Neuronal stem cell (in vitro differentiated cells): ENCODE data around the gene RNASE13.
"Not testable (repeated sequence)": the region's sequence is repeated elsewhere in the genome, so short reads cannot be mapped to it uniquely, and the experiment has no call there.

ENCODE experiments used
- DNase-seq: peaks from one replicate; pipeline ENCODE4 v3.0.0-alpha.2; 2013; ENCODE audit warnings: low spot score
- H2AFZ ChIP-seq: one replicate; pipeline ENCODE4 v1.6.1; 2013; ENCODE audit warnings: mild to moderate bottlenecking, low read length, inconsistent platforms
- H2AK5ac ChIP-seq: 2 replicates; pipeline ENCODE4 v1.6.1; 2013; ENCODE audit warnings: low read depth, mild to moderate bottlenecking, inconsistent platforms, low read length, moderate library complexity, mixed read lengths
- H2BK120ac ChIP-seq: 2 replicates; pipeline ENCODE4 v1.6.1; 2013; ENCODE audit warnings: low read depth, mild to moderate bottlenecking, inconsistent platforms, low read length, moderate library complexity, mixed read lengths
- H2BK12ac ChIP-seq: one replicate; pipeline ENCODE4 v1.6.1; 2013; ENCODE audit warnings: low read length, inconsistent platforms
- H2BK15ac ChIP-seq: 2 replicates; pipeline ENCODE4 v1.6.1; 2013; ENCODE audit warnings: mild to moderate bottlenecking, low read length, inconsistent platforms, mixed read lengths
- H2BK5ac ChIP-seq: one replicate; pipeline ENCODE4 v1.6.1; 2013; ENCODE audit warnings: inconsistent platforms, mild to moderate bottlenecking, low read length, moderate library complexity
- H3K14ac ChIP-seq: one replicate; pipeline ENCODE4 v1.6.1; 2013; ENCODE audit warnings: low read length, inconsistent platforms
- H3K18ac ChIP-seq: 2 replicates; pipeline ENCODE4 v1.6.1; 2013; ENCODE audit warnings: low read length, inconsistent platforms
- H3K23ac ChIP-seq: 2 replicates; pipeline ENCODE4 v1.6.1; 2013; ENCODE audit warnings: low read depth, mild to moderate bottlenecking, mixed read lengths, low read length, inconsistent platforms; ENCODE audit not compliant: poor library complexity
- H3K27ac ChIP-seq: replicated peaks from 3 replicates; pipeline ENCODE4 v1.5.1; 2013; ENCODE audit warnings: low read length, inconsistent platforms
- H3K27me3 ChIP-seq, 3 experiments: 2 replicates each; pipeline ENCODE4 v1.6.1; 2013; ENCODE audit warnings: low read length in 3 of 3, mild to moderate bottlenecking in 2 of 3, inconsistent platforms in 1 of 3, low read depth in 1 of 3, mixed read lengths in 1 of 3, moderate library complexity in 1 of 3; ENCODE audit not compliant: control insufficient read depth in 3 of 3, insufficient read depth in 3 of 3
- H3K36me3 ChIP-seq, 2 donors: replicated peaks in 1 of 2; 2 replicates each; pipeline ENCODE4 v1.6.1; 2013; ENCODE audit warnings: low read length in 2 of 2; ENCODE audit not compliant: control insufficient read depth in 2 of 2, insufficient read depth in 2 of 2
- H3K4ac ChIP-seq: 2 replicates; pipeline ENCODE4 v1.6.1; 2013; ENCODE audit warnings: inconsistent platforms, mild to moderate bottlenecking, low read length, moderate library complexity
- H3K4me1 ChIP-seq, 2 donors: 1 replicate in 1 of 2; 2 replicates in 1 of 2; pipeline ENCODE4 v1.6.1; 2013; ENCODE audit warnings: low read length in 2 of 2, low read depth in 1 of 2; ENCODE audit not compliant: control insufficient read depth in 2 of 2, insufficient read depth in 1 of 2
- H3K4me2 ChIP-seq: one replicate; pipeline ENCODE4 v1.6.1; 2013; ENCODE audit warnings: mild to moderate bottlenecking, low read length, inconsistent platforms; ENCODE audit not compliant: insufficient read depth, poor library complexity, severe bottlenecking
- H3K4me3 ChIP-seq, 2 donors: 2 replicates each; pipeline ENCODE4 v1.5.1; 2013; ENCODE audit warnings: low read length in 2 of 2, mild to moderate bottlenecking in 2 of 2, inconsistent platforms in 1 of 2, moderate library complexity in 1 of 2
- H3K79me1 ChIP-seq: one replicate; pipeline ENCODE4 v1.6.1; 2013; ENCODE audit warnings: low read depth, mild to moderate bottlenecking, inconsistent platforms, low read length, moderate library complexity
- H3K9ac ChIP-seq: one replicate; pipeline ENCODE4 v1.6.1; 2013; ENCODE audit warnings: mild to moderate bottlenecking, low read depth, low read length, inconsistent platforms; ENCODE audit not compliant: poor library complexity
- H3K9me3 ChIP-seq, 2 donors: replicated peaks in 1 of 2; 2 replicates each; pipeline versions ENCODE3 to v1.6.1; 2013; ENCODE audit warnings: low read length in 2 of 2, mild to moderate bottlenecking in 2 of 2, inconsistent platforms in 1 of 2, low read depth in 1 of 2, mixed read lengths in 1 of 2, moderate library complexity in 1 of 2; ENCODE audit not compliant: control insufficient read depth in 2 of 2, insufficient read depth in 1 of 2
- H4K8ac ChIP-seq: one replicate; pipeline ENCODE4 v1.6.1; 2013; ENCODE audit warnings: low read depth, mild to moderate bottlenecking, inconsistent platforms, low read length, moderate library complexity
- H4K91ac ChIP-seq: one replicate; pipeline ENCODE4 v1.6.1; 2013; ENCODE audit warnings: low read length, low read depth, mild to moderate bottlenecking, inconsistent platforms; ENCODE audit not compliant: poor library complexity
- WGBS, 2 donors: extraction: QIAGEN DNeasy Blood & Tissue Kit; methylation state at CpG; one replicate each; pipeline ENCODE4 v1.1.7; 2013; ENCODE audit warnings: missing lambda C conversion rate in 2 of 2, mixed read lengths in 1 of 2; ENCODE audit not compliant: insufficient read length in 2 of 2, insufficient replicate concordance in 1 of 2; ENCODE audit errors: extremely low coverage in 2 of 2; 5-methylcytosine and 5-hydroxymethylcytosine counted together

The RNASE13 gene

DNA sequence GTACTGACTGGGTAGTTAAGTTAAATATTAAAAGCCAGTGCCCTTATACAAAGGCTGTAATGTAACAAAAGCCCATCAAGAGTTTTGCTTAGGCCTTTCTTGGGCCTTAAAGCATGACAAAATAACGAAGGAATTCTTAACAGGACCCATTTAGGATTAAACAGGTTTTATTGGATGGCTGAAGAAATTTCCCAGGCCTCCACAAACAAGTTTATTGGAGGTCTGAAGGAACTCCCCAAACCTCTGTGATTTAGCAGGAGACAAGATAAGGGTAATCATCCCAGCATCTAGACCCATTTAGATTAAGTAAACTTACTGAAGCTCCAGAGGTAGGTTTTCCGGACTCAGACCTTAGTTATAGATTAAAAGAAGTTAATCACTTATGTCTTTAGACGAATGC lies 24.9 kb downstream of the RNASE13 start:
- not testable (repeated sequence) for H4K91ac ChIP-seq, H2BK120ac ChIP-seq, H3K9ac ChIP-seq, H3K79me1 ChIP-seq, H2AK5ac ChIP-seq, H3K14ac ChIP-seq, H3K36me3 ChIP-seq, H3K23ac ChIP-seq, H3K4me2 ChIP-seq, H3K18ac ChIP-seq, H2BK5ac ChIP-seq, H3K4ac ChIP-seq, H3K4me3 ChIP-seq, H2BK15ac ChIP-seq, H2BK12ac ChIP-seq, H3K4me1 ChIP-seq, H4K8ac ChIP-seq, H3K9me3 ChIP-seq, DNase-seq
- Histone ChIP-seq H3K27me3 (peaks cover 0 to 11% (median 0%) of the 10 kb centered on the region in 3 experiments), H2AFZ (peak overlapping the region; percentile 69), H3K27ac (peak overlapping the region; percentile 55)
- no CpG with 5 or more reads among the region's 3 CpGs for WGBS, 2 donors

DNA sequence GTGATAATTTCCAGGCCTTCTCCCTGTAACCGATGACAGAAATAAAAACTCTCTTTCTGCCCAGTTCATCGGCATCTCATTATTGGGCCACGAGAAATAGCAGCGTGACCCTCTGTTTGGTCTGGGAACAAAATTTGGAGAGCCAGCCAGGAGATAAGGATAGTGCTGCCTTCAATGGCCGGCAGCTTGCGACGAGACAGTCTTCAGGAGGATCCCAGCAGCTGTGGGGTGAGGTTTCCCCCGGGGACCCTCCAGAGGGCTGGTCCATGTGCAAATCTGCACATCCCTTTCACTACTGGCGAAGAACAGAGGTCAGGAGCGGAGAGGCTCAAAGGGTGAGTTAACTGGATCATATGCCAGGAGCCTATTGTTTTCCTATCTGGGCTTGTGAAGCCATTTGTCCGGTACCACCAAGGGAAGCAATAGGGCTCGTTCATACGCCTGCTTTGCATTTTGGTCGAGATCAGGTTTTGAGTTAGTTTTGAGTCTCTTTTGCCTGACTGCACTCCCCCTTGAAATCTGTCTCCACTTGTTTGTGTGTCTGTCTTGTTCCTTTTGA lies 30.7 kb downstream of the RNASE13 start:
- H3K23ac ChIP-seq, result no peak overlapping the region
- H3K14ac ChIP-seq, result no peak overlapping the region
- WGBS, 2 donors, result no CpG with 5 or more reads among the region's 14 CpGs
- H2BK12ac ChIP-seq, result no peak overlapping the region
- H3K9me3 ChIP-seq, result no peaks in the 10 kb centered on the region
- H3K4me2 ChIP-seq, result no peak overlapping the region
- H3K36me3 ChIP-seq, result no peaks in the 10 kb centered on the region
- H4K91ac ChIP-seq, result no peak overlapping the region
- no peaks in the 10 kb centered on the region for H3K27me3 ChIP-seq
- H3K27ac ChIP-seq, result no peak overlapping the region
- no peak overlapping the region for H3K4me3 ChIP-seq
- no peak overlapping the region for H2BK5ac ChIP-seq
- peak overlapping the region; percentile 36 for H3K18ac ChIP-seq
- no peaks in the 10 kb centered on the region for H3K79me1 ChIP-seq
- H2BK120ac ChIP-seq, result no peak overlapping the region
- peak overlapping the region; percentile 34 for H2BK15ac ChIP-seq
- no peak for DNase-seq
- peak overlapping the region; percentile 56 for H3K4ac ChIP-seq
- H2AFZ ChIP-seq, result peak overlapping the region; percentile 69
- peaks cover 0 to 5% of the 10 kb centered on the region in 2 donors for H3K4me1 ChIP-seq
- H4K8ac ChIP-seq, result no peak overlapping the region
- no peak overlapping the region for H2AK5ac ChIP-seq
- H3K9ac ChIP-seq, result no peak overlapping the region

DNA sequence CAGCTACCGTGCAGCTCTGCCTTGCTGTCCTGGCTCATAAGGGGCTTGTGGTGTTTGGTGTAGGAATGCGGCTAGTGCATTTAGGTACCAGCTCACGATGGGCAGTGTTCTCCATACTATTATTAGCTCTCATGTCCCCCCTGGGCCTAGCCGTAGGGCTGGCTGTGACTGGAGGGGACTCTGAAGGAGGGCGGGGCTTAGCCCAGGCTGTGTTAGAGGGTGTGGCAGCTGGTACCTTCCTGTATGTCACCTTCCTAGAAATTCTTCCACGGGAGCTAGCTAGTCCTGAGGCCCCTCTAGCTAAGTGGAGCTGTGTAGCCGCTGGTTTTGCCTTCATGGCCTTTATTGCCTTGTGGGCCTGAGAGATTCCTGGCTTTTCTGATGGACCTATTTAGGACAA lies 33.4 kb downstream of the RNASE13 start:
- Histone ChIP-seq H3K4me3 (peak overlapping the region in 1 of 2 donors; percentile 4), H2BK15ac (no peak overlapping the region), H2AFZ (no peak overlapping the region), H3K14ac (no peak overlapping the region), H3K9ac (no peak overlapping the region), H3K4ac (no peak overlapping the region), H3K27me3 (no peaks in the 10 kb centered on the region), H4K8ac (no peak overlapping the region), H3K4me1 (peaks cover 0 to 4% of the 10 kb centered on the region in 2 donors), H3K23ac (no peak overlapping the region), H2AK5ac (no peak overlapping the region), H2BK5ac (no peak overlapping the region), H3K27ac (no peak overlapping the region), H3K18ac (no peak overlapping the region), H3K4me2 (no peak overlapping the region), H4K91ac (no peak overlapping the region), H2BK12ac (no peak overlapping the region), H3K79me1 (no peaks in the 10 kb centered on the region), H2BK120ac (no peak overlapping the region), H3K9me3 (no peaks in the 10 kb centered on the region), H3K36me3 (peaks cover 4 to 17% of the 10 kb centered on the region in 2 donors)
- no peak for DNase-seq
- no CpG with 5 or more reads among the region's 7 CpGs for WGBS, 2 donors

DNA sequence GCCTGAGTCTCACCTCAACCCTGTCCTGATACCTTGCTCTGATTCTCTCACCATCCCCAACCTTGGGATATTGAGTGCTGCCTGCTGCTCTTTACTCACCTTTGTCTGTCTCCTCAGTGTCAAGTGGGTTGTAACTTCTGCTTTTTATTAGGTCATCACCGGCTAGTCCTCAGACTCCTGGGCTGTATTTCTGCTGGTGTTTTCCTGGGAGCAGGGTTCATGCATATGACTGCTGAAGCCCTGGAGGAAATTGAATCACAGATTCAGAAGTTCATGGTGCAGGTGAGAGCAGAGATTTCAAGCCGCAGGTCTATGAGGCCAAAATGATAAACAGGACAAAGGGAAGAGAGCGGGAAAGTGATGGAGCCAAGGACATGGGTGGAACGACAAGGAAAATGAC lies 35.0 kb downstream of the RNASE13 start:
- no peak overlapping the region for H3K27ac ChIP-seq
- H3K4me1 ChIP-seq, result peaks cover 0 to 4% of the 10 kb centered on the region in 2 donors
- H3K18ac ChIP-seq, result no peak overlapping the region
- H3K79me1 ChIP-seq, result no peaks in the 10 kb centered on the region
- WGBS, 2 donors, result no CpG with 5 or more reads among the region's 4 CpGs
- no peak overlapping the region for H3K4me2 ChIP-seq
- H4K8ac ChIP-seq, result no peak overlapping the region
- DNase-seq, result no peak
- no peak overlapping the region for H2AK5ac ChIP-seq
- no peak overlapping the region for H3K23ac ChIP-seq
- no peak overlapping the region for H2BK120ac ChIP-seq
- no peaks in the 10 kb centered on the region for H3K9me3 ChIP-seq
- H2BK15ac ChIP-seq, result no peak overlapping the region
- no peak overlapping the region for H3K4ac ChIP-seq
- peaks cover 17 to 34% of the 10 kb centered on the region in 2 donors for H3K36me3 ChIP-seq
- H2AFZ ChIP-seq, result no peak overlapping the region
- no peak overlapping the region for H4K91ac ChIP-seq
- H3K14ac ChIP-seq, result no peak overlapping the region
- H3K27me3 ChIP-seq, result no peaks in the 10 kb centered on the region
- no peak overlapping the region for H3K9ac ChIP-seq
- H2BK12ac ChIP-seq, result no peak overlapping the region
- no peak overlapping the region for H2BK5ac ChIP-seq
- no peak overlapping the region for H3K4me3 ChIP-seq
